Measurements from ENCODE around the gene CCDC142.

Gene CCDC142

GRCh38 chr2:74514368-74515270 lies 31.8 kb upstream of the CCDC142 start, which contains the start of gene TLX2:
Gene TLX2, plus strand, starts transcription at chr2:74514450. Its CDS starts 357 bp downstream, at chr2:74514807.
- no peaks in the 10 kb centered on the region for H3K9me2 ChIP-seq (replicated peaks; ENCODE audit: control insufficient read depth, low read length)
- no peaks in the 10 kb centered on the region for H3K36me3 ChIP-seq (ENCODE audit: control insufficient read depth, low read length)
- H3K27ac ChIP-seq (ENCODE audit: low read depth, low read length): no peak within 1 kb of the TSS
- peaks cover 11% of the 10 kb centered on the region; the same call in 1 of the 2 replicates for H3K4me1 ChIP-seq (ENCODE audit: control insufficient read depth, low read length)
- H3K79me2 ChIP-seq (ENCODE audit: control insufficient read depth, low read length): no peaks in the 10 kb centered on the region
- no peaks in the 10 kb centered on the region for H3K9me3 ChIP-seq (ENCODE audit: control insufficient read depth, insufficient read depth, low read length)
- TF ChIP-seq EZH2phosphoT487 (IDR thresholded peaks at IDR 0.05; ENCODE audit: borderline replicate concordance, low read length) (peak; percentile 89), CTCF (IDR thresholded peaks at IDR 0.05; ENCODE audit: low read depth, low read length, poor library complexity, severe bottlenecking) (no peak)
- peak within 1 kb of the TSS; percentile 20 for H3K4me2 ChIP-seq (ENCODE audit: low read length)
- H4K20me1 ChIP-seq (ENCODE audit: control insufficient read depth, insufficient read depth, low read depth, low read length): no peaks in the 10 kb centered on the region
- 0 out of 2 replicates have a peak, but pooled peaks cover under 1% of the 10 kb centered on the region for H3F3A ChIP-seq (ENCODE audit: control insufficient read depth, insufficient read depth)
- peak within 1 kb of the TSS; percentile 12; the same call in 1 of the 2 replicates for H3K4me3 ChIP-seq (ENCODE audit: low read length)
- peaks cover 52% of the 10 kb centered on the region for H3K27me3 ChIP-seq (ENCODE audit: control insufficient read depth, low read length)

- H3K4me1 ChIP-seq (ENCODE audit: control insufficient read depth, low read length): peaks cover 14% of the 10 kb centered on the region
- H3K79me2 ChIP-seq (ENCODE audit: control insufficient read depth, low read length): no peaks in the 10 kb centered on the region
- H3K9me3 ChIP-seq (ENCODE audit: control insufficient read depth, insufficient read depth, low read length): no peaks in the 10 kb centered on the region
- H4K20me1 ChIP-seq (ENCODE audit: control insufficient read depth, insufficient read depth, low read depth, low read length): no peaks in the 10 kb centered on the region
- peaks cover 52% of the 10 kb centered on the region for H3K27me3 ChIP-seq (ENCODE audit: control insufficient read depth, low read length)
- H3K36me3 ChIP-seq (ENCODE audit: control insufficient read depth, low read length): no peaks in the 10 kb centered on the region
- H3F3A ChIP-seq (ENCODE audit: control insufficient read depth, insufficient read depth): 0 out of 2 replicates have a peak, but pooled peaks cover 3% of the 10 kb centered on the region
- TF ChIP-seq EZH2phosphoT487 (IDR thresholded peaks at IDR 0.05; ENCODE audit: borderline replicate concordance, low read length): no peak; the same call in 1 of the 2 replicates
- TF ChIP-seq CTCF (IDR thresholded peaks at IDR 0.05; ENCODE audit: low read depth, low read length, poor library complexity, severe bottlenecking): no peak
- H3K4me2 ChIP-seq (ENCODE audit: low read length): peak overlapping the region; percentile 20
- peak overlapping the region; percentile 12; the same call in 1 of the 2 replicates for H3K4me3 ChIP-seq (ENCODE audit: low read length)
- H3K27ac ChIP-seq (ENCODE audit: low read depth, low read length): no peak overlapping the region
- no peaks in the 10 kb centered on the region for H3K9me2 ChIP-seq (replicated peaks; ENCODE audit: control insufficient read depth, low read length)
These were observed 31.0 kb upstream of the CCDC142 start for GRCh38 chr2:74513605-74514367.

GRCh38 chr2:74512744-74513604 lies 30.2 kb upstream of the CCDC142 start:
- H3K27me3 ChIP-seq (ENCODE audit: control insufficient read depth, low read length): peaks cover 46% of the 10 kb centered on the region
- no peaks in the 10 kb centered on the region for H4K20me1 ChIP-seq (ENCODE audit: control insufficient read depth, insufficient read depth, low read depth, low read length)
- H3K79me2 ChIP-seq (ENCODE audit: control insufficient read depth, low read length): no peaks in the 10 kb centered on the region
- H3K27ac ChIP-seq (ENCODE audit: low read depth, low read length): no peak overlapping the region
- peaks cover 22% of the 10 kb centered on the region for H3K4me1 ChIP-seq (ENCODE audit: control insufficient read depth, low read length)
- H3F3A ChIP-seq (ENCODE audit: control insufficient read depth, insufficient read depth): 0 out of 2 replicates have a peak, but pooled peaks cover 3% of the 10 kb centered on the region
- H3K9me2 ChIP-seq (replicated peaks; ENCODE audit: control insufficient read depth, low read length): no peaks in the 10 kb centered on the region
- no peaks in the 10 kb centered on the region for H3K36me3 ChIP-seq (ENCODE audit: control insufficient read depth, low read length)
- H3K9me3 ChIP-seq (ENCODE audit: control insufficient read depth, insufficient read depth, low read length): no peaks in the 10 kb centered on the region
- H3K4me3 ChIP-seq (ENCODE audit: low read length): no peak overlapping the region
- no peak overlapping the region for H3K4me2 ChIP-seq (ENCODE audit: low read length)
- TF ChIP-seq CTCF (IDR thresholded peaks at IDR 0.05; ENCODE audit: low read depth, low read length, poor library complexity, severe bottlenecking): no peak
- no peak for TF ChIP-seq EZH2phosphoT487 (IDR thresholded peaks at IDR 0.05; ENCODE audit: borderline replicate concordance, low read length)

Measured in DOHH2 (cell line).